AG10803 (cell line): ENCODE measurements around the gene UBXN7.

Experiments used
- DNase-seq: peaks from one replicate; pipeline ENCODE4 v3.0.0; 2010; ENCODE audit warnings: low read depth
- H3K4me3 ChIP-seq: 2 replicates; pipeline ENCODE4 v1.5.1; 2011; ENCODE audit warnings: mild to moderate bottlenecking, low read length, control low read depth
- TF ChIP-seq, protein P1 (sequence below): conservative IDR thresholded peaks from 2 replicates; pipeline ENCODE4 v1.5.1; 2011; ENCODE audit warnings: mild to moderate bottlenecking, low read length, control low read depth, inconsistent platforms

Gene UBXN7

GRCh38 chr3:196409409-196409808, 22.8 kb downstream of the UBXN7 start:
- H3K4me3 ChIP-seq, result no peak overlapping the region
- TF ChIP-seq, protein P1, sequence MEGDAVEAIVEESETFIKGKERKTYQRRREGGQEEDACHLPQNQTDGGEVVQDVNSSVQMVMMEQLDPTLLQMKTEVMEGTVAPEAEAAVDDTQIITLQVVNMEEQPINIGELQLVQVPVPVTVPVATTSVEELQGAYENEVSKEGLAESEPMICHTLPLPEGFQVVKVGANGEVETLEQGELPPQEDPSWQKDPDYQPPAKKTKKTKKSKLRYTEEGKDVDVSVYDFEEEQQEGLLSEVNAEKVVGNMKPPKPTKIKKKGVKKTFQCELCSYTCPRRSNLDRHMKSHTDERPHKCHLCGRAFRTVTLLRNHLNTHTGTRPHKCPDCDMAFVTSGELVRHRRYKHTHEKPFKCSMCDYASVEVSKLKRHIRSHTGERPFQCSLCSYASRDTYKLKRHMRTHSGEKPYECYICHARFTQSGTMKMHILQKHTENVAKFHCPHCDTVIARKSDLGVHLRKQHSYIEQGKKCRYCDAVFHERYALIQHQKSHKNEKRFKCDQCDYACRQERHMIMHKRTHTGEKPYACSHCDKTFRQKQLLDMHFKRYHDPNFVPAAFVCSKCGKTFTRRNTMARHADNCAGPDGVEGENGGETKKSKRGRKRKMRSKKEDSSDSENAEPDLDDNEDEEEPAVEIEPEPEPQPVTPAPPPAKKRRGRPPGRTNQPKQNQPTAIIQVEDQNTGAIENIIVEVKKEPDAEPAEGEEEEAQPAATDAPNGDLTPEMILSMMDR, result no peak
- DNase-seq, result no peak

GRCh38 chr3:196408565-196409300, 23.5 kb downstream of the UBXN7 start:
- DNase-seq, result no peak
- no peak overlapping the region for H3K4me3 ChIP-seq

DNA sequence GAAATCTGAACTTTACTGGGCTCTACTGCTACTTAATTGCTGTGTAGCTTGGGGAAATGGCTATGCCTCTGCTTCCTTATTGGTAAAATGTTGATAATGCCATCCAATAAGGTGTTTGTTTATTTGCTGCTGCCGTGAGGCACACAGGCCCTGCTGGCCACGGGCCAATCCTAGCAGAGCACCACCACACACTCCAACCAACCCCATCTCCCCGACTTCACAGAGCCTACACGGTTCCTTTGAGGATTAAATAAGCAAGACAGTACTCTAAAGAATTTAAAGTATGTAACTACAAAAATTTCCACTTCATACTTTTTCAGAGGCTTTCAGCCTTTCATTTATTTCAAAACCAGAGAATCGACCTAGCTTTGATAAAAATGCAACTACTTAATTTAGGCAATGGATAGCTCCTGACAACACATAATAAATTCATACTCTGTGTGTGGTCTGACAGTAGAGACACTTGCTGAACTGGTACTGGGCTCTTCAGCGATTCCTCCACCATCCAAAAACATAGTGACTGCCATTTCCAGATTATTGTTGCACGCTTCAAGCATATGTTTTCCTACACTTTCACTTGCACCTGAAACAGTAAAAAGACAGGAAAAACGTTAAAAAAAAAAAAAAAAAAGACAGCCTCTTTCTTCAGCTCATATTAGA, 25.3 kb downstream of the UBXN7 start:
- peak; percentile 79 for DNase-seq
- H3K4me3 ChIP-seq, result no peak overlapping the region
- TF ChIP-seq, protein P1, result no peak

More at GRCh38 chr3:196408565-196409300, 23.5 kb downstream of the UBXN7 start:
- TF ChIP-seq, protein P1, result no peak

GRCh38 chr3:196400331-196400730, 31.9 kb downstream of the UBXN7 start:
- no peak for DNase-seq
- TF ChIP-seq, protein P1, result no peak
- H3K4me3 ChIP-seq, result no peak overlapping the region

DNA sequence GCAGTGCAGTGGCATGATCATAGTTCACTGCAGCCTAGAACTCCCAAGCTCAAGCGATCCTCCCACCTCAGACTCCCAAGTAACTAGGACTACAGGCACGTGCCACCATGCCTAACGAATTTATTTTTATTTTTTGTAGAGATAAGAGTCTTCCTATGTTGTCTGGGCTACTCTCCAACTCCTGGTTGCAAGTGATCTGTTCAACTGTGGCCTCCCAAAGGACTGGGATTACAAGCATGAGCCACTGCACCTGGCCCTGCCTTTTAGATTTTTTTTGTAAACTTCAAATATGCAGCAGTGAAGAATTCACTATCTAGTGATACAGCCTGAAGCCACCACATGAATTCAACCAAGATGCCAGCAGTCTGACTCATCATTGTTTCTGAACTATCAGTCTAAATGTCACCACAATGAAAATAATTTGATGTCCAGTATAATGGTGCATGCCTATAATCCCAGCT, 32.7 kb downstream of the UBXN7 start:
- TF ChIP-seq, protein P1, result no peak
- H3K4me3 ChIP-seq, result no peak overlapping the region
- DNase-seq, result peak; percentile 45

- no peak overlapping the region for H3K4me3 ChIP-seq
- DNase-seq, result no peak
- TF ChIP-seq, protein P1, result no peak
Observed at GRCh38 chr3:196398782-196399181, 33.4 kb downstream of the UBXN7 start.

GRCh38 chr3:196397941-196398340, 34.3 kb downstream of the UBXN7 start:
- no peak for DNase-seq
- H3K4me3 ChIP-seq, result no peak overlapping the region
- TF ChIP-seq, protein P1, result no peak
